Coronary artery (tissue), 2 donors: ENCODE data around the gene CTAGE9.

Experiments
- DNase-seq: peaks from one replicate; pipeline ENCODE4 v3.0.0-alpha.2; 2017; ENCODE audit warnings: low spot score
- H3K27ac ChIP-seq, 2 donors: fragments of 200-600 bp; sonication (generic); one replicate each; pipeline ENCODE4 v1.5.1; 2016 to 2019
- H3K4me3 ChIP-seq: fragments of 200-600 bp; sonication (generic); 2 replicates; pipeline ENCODE4 v1.5.1; 2016; ENCODE audit warnings: mild to moderate bottlenecking, moderate library complexity
- CTCF ChIP-seq: fragments of 200-600 bp; sonication (generic); IDR thresholded peaks from one replicate; pipeline ENCODE4 v1.5.1; 2019; ENCODE audit warnings: antibody characterized with exemption

The CTAGE9 gene

GRCh38 chr6:131669891-131670290 lies 40.9 kb downstream of the CTAGE9 start:
- no peak overlapping the region for H3K4me3 ChIP-seq
- H3K27ac ChIP-seq, result no peak overlapping the region
- no peak for DNase-seq
- no peak for TF ChIP-seq CTCF

- H3K27ac ChIP-seq, result no peak overlapping the region
- no peak overlapping the region for H3K4me3 ChIP-seq
- DNase-seq, result no peak
- TF ChIP-seq CTCF, result no peak
These were observed 47.1 kb downstream of the CTAGE9 start for GRCh38 chr6:131663578-131664165.

- Histone ChIP-seq H3K27ac (no peak overlapping the region), H3K4me3 (no peak overlapping the region)
- TF ChIP-seq CTCF, result no peak
- DNase-seq, result no peak
These were observed 50.6 kb downstream of the CTAGE9 start for GRCh38 chr6:131660195-131660594.
